Keratinocyte (primary cell): ENCODE data around the gene GABRR2. TPM values are rescaled to one million over a fixed set of nuclear protein-coding genes. Genes with fewer than 3 reads are reported as not detected.
A peak's percentile ranks its signal among the peaks of the same experiment; 100 is the strongest.

Source experiments
- DNase-seq: peaks from one replicate; pipeline ENCODE4 v3.0.0-alpha.2; 2011; ENCODE audit warnings: low read depth, missing footprints, low spot score
- FAIRE-seq: peaks from 2 replicates; lab custom pipeline; 2011; peaks lifted over from hg19 to GRCh38; lab: Jason Lieb, UNC
- H2AFZ ChIP-seq: 2 replicates; pipeline ENCODE4 v1.6.0; 2012; ENCODE audit warnings: low read length, control low read depth, inconsistent platforms; ENCODE audit not compliant: control insufficient read depth
- H3K27ac ChIP-seq: 2 replicates; pipeline ENCODE4 v1.5.1; 2011; ENCODE audit warnings: low read length; ENCODE audit not compliant: control insufficient read depth, insufficient read depth
- H3K27me3 ChIP-seq: 3 replicates; pipeline ENCODE4 v1.6.0; 2011; ENCODE audit warnings: low read length; ENCODE audit not compliant: control insufficient read depth, insufficient read depth; ENCODE audit errors: extremely low read depth
- H3K36me3 ChIP-seq, 2 experiments: 2 replicates in 1 of 2; 3 replicates in 1 of 2; pipeline ENCODE4 v1.5.1; 2011; ENCODE audit warnings: low read length in 2 of 2, mild to moderate bottlenecking in 1 of 2; ENCODE audit not compliant: control insufficient read depth in 2 of 2, insufficient read depth in 2 of 2; ENCODE audit errors: extremely low read depth in 1 of 2
- H3K4me1 ChIP-seq: 3 replicates; pipeline ENCODE4 v1.5.1; 2011; ENCODE audit warnings: low read length; ENCODE audit not compliant: control insufficient read depth, insufficient read depth; ENCODE audit errors: extremely low read depth
- H3K4me2 ChIP-seq: 3 replicates; pipeline ENCODE4 v1.6.0; 2011; ENCODE audit warnings: low read depth, low read length; ENCODE audit not compliant: control insufficient read depth, insufficient read depth; ENCODE audit errors: extremely low read depth
- H3K4me3 ChIP-seq, 3 experiments: fragments of 200-600 bp in 1 of 3; sonication (generic) in 1 of 3; 2 replicates in 2 of 3; 3 replicates in 1 of 3; pipeline ENCODE4 v1.5.1; 2011 to 2016; ENCODE audit warnings: low read length in 3 of 3, mild to moderate bottlenecking in 3 of 3, control low read depth in 2 of 3, inconsistent platforms in 1 of 3, low read depth in 1 of 3, mixed read lengths in 1 of 3, mixed run types in 1 of 3, moderate library complexity in 1 of 3; ENCODE audit not compliant: control insufficient read depth in 2 of 3, insufficient read depth in 2 of 3; ENCODE audit errors: extremely low read depth in 1 of 3
- H3K79me2 ChIP-seq: 2 replicates; pipeline ENCODE4 v1.6.0; 2012; ENCODE audit warnings: low read length; ENCODE audit not compliant: control insufficient read depth, insufficient read depth
- H3K9ac ChIP-seq: 3 replicates; pipeline ENCODE4 v1.6.0; 2011; ENCODE audit warnings: low read length; ENCODE audit not compliant: control insufficient read depth, insufficient read depth; ENCODE audit errors: extremely low read depth
- H3K9me1 ChIP-seq: 3 replicates; pipeline ENCODE4 v1.6.0; 2011; ENCODE audit warnings: low read length; ENCODE audit not compliant: control insufficient read depth, insufficient read depth; ENCODE audit errors: extremely low read depth
- H3K9me3 ChIP-seq: 2 replicates; pipeline ENCODE4 v1.5.1; 2012; ENCODE audit warnings: low read depth, low read length; ENCODE audit not compliant: control insufficient read depth
- H4K20me1 ChIP-seq: 3 replicates; pipeline ENCODE4 v1.6.0; 2011; ENCODE audit warnings: low read length; ENCODE audit not compliant: control insufficient read depth, insufficient read depth; ENCODE audit errors: extremely low read depth
- EZH2 ChIP-seq: IDR thresholded peaks from one replicate; pipeline ENCODE4 v1.6.1; 2012; ENCODE audit warnings: inconsistent platforms, mild to moderate bottlenecking, low read length, moderate library complexity
- dilution Hi-C: fragments of 300-500 bp; cut with MboI; formaldehyde crosslinking; loops from one replicate; pipeline ENCODE4 v1.7.0; 2020; ENCODE audit warnings: low sequenced_read_pairs; ENCODE audit not compliant: extremely low pct_ligation_motif_present
- polyA plus RNA-seq, 5 experiments: library from polyadenylated mRNA; depleted of rRNA in 3 of 5; stranded (reverse) in 3 of 5; stranded (forward) in 1 of 5; unstranded in 1 of 5; fragments of >200 nt; gene quantifications; 1 replicate in 1 of 5; 2 replicates in 3 of 5; 3 replicates in 1 of 5; pipeline versions ENCODE4 v1.2.1 to v1.2.3, GENCODE V29; 2011 to 2012; ENCODE audit warnings: missing spikeins in 2 of 5, low read depth in 1 of 5, low replicate concordance in 1 of 5
- TF ChIP-seq, protein P1 (sequence below), 3 experiments: IDR thresholded peaks in 1 of 3; conservative IDR thresholded peaks in 1 of 3; optimal IDR thresholded peaks in 1 of 3; 2 replicates in 2 of 3; 3 replicates in 1 of 3; pipeline versions ENCODE3 to v1.5.1; 2011; ENCODE audit warnings: low read length in 3 of 3, mild to moderate bottlenecking in 3 of 3, moderate library complexity in 2 of 3, control low read depth in 1 of 3, inconsistent platforms in 1 of 3; ENCODE audit not compliant: insufficient read depth in 2 of 3; ENCODE audit errors: extremely low read depth in 1 of 3

The GABRR2 gene
- polyA plus RNA-seq, 1 donor (not counting 4 experiments of a cell fraction or from before 2014, with no cell fraction given): 0.03 TPM

DNA sequence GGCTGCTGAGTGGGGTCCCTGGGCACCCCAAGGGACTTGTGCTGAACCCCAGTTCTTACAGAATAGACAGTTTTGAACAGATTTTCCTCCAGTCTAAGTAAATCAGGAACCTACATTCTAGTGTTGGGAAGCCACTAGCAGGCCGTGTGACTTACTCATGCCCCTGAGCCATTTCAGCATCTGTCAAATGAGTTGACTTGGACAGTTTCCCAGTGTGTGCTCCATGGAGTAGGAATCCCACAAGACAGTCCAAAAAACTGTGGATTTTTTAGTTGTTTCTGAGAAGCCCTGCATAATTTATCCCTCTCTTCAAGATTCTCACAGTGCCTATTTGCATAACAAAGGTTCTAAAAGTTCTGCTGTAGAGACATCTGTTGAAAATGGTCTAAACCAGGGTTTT, 2.1 kb downstream of the GABRR2 start:
- no peak for FAIRE-seq
- Histone ChIP-seq H4K20me1 (no peaks in the 10 kb centered on the region), H2AFZ (no peak overlapping the region), H3K4me1 (no peaks in the 10 kb centered on the region), H3K27ac (no peak overlapping the region), H3K9me1 (no peaks in the 10 kb centered on the region), H3K9ac (no peak overlapping the region), H3K4me3 (no peak overlapping the region), H3K79me2 (no peaks in the 10 kb centered on the region), H3K36me3 (no peaks in the 10 kb centered on the region), H3K4me2 (no peak overlapping the region), H3K27me3 (peaks cover 21% of the 10 kb centered on the region), H3K9me3 (no peaks in the 10 kb centered on the region)
- DNase-seq: no peak
- dilution Hi-C loops: no loop called here
- no peak for TF ChIP-seq EZH2
- TF ChIP-seq, protein P1, sequence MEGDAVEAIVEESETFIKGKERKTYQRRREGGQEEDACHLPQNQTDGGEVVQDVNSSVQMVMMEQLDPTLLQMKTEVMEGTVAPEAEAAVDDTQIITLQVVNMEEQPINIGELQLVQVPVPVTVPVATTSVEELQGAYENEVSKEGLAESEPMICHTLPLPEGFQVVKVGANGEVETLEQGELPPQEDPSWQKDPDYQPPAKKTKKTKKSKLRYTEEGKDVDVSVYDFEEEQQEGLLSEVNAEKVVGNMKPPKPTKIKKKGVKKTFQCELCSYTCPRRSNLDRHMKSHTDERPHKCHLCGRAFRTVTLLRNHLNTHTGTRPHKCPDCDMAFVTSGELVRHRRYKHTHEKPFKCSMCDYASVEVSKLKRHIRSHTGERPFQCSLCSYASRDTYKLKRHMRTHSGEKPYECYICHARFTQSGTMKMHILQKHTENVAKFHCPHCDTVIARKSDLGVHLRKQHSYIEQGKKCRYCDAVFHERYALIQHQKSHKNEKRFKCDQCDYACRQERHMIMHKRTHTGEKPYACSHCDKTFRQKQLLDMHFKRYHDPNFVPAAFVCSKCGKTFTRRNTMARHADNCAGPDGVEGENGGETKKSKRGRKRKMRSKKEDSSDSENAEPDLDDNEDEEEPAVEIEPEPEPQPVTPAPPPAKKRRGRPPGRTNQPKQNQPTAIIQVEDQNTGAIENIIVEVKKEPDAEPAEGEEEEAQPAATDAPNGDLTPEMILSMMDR (optimal IDR thresholded peaks at IDR 0.05 in 1 of 3, IDR thresholded peaks at IDR 0.05 in 1 of 3, conservative IDR thresholded peaks at IDR 0.05 in 1 of 3; ENCODE audit: extremely low read depth in 1 of 3, insufficient read depth in 2 of 3, low read length in 3 of 3): no peak

DNA sequence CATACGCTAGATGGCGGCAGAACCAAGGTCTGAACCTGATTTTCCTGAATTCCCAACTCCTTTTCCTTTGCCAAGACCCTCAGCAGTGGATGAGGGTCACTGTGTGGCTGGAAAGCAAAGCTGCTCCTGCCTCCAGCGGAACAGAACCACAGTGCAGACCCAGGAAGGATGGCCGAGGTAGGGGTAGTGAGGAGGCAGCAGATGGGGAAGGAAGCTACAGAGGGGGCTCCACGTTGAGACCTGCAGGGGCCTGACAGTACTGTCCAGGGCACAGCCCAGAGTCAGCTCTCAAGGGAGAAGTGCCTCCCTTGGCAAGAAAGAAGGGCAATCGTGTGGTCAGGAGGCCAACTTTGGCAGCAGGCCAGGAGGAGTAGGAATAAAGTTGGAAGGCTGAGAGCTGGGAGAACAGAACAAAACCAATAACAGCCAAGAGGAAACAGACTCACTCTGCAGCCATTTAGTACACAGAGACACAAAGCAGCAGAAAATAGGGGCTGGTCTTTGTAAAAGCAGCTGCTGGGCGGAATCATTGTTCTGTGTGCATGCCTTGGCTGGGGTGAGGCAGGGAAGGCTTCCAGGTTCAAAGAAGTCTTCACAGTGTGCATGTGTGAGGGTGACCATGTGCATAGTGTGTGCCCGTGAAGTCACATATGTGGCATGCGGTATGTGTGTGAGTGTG, 3.1 kb downstream of the GABRR2 start:
- H3K4me1 ChIP-seq: no peaks in the 10 kb centered on the region
- H2AFZ ChIP-seq: no peak overlapping the region
- H3K36me3 ChIP-seq: no peaks in the 10 kb centered on the region
- H3K27me3 ChIP-seq: peaks cover 25% of the 10 kb centered on the region
- no peak for TF ChIP-seq EZH2
- TF ChIP-seq, protein P1 (optimal IDR thresholded peaks at IDR 0.05 in 1 of 3, IDR thresholded peaks at IDR 0.05 in 1 of 3, conservative IDR thresholded peaks at IDR 0.05 in 1 of 3; ENCODE audit: extremely low read depth in 1 of 3, insufficient read depth in 2 of 3, low read length in 3 of 3): peak; percentile 65 to 75 (median 68)
- no peaks in the 10 kb centered on the region for H4K20me1 ChIP-seq
- H3K9me1 ChIP-seq: no peaks in the 10 kb centered on the region
- no peak overlapping the region for H3K4me3 ChIP-seq
- no peak overlapping the region for H3K27ac ChIP-seq
- no peaks in the 10 kb centered on the region for H3K79me2 ChIP-seq
- dilution Hi-C loops: no loop called here
- H3K4me2 ChIP-seq: no peak overlapping the region
- no peaks in the 10 kb centered on the region for H3K9me3 ChIP-seq
- DNase-seq (no peak), FAIRE-seq (no peak)
- H3K9ac ChIP-seq: no peak overlapping the region
